ENCODE results near the gene PGM1.

PGM1 gene

DNA sequence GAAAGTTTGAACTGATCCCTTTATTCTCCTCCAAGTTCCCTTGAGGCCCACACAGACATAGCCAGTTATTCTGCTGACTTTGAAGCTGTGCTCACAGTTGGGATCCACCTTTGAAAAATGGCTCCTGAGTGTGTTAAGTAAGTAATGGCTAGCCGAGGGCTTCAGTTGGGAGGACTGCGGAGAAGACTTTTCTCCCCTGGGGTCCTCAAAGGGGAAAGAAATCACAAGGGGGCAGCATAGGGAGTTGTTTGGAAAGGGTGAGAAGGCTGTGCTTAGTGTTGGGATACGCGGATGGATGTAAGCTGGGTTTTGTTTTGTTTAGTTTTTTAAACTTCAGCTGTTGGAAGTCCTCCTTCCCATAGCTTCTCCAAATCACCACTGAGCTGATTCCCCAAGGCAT, 8.3 kb downstream of the PGM1 start:
- no peak for ATAC-seq

- ATAC-seq: no peak
Observed at GRCh38 chr1:63601912-63602311, 8.7 kb downstream of the PGM1 start.

- no peak for ATAC-seq
Observed at GRCh38 chr1:63602629-63603028, 9.4 kb downstream of the PGM1 start.

GRCh38 chr1:63603810-63604209, 10.6 kb downstream of the PGM1 start:
- ATAC-seq: no peak

GRCh38 chr1:63607322-63607721, 14.1 kb downstream of the PGM1 start:
- no peak for ATAC-seq

GRCh38 chr1:63611231-63611630, 18.0 kb downstream of the PGM1 start:
- no peak for ATAC-seq

GRCh38 chr1:63612564-63612963, 19.4 kb downstream of the PGM1 start:
- no peak for ATAC-seq

DNA sequence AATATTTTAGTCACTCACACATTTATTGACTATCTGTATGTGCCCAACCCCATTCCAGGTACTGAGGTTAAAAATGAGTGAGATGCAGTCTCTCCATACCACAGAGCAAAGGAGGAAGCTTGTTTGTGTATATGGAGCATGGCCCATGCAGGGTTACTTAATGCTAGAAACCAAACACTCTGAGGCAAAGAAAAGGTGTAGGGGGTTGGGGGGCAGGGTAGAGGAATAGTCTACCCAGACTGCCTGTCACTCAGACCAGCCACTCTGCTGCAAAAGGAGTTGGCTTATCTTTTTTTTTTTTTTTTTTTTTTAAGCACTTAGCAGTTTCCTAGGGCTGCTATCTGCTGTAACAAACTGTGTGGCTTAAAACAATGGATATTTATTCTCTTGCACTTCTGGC, 19.8 kb downstream of the PGM1 start:
- no peak for ATAC-seq

DNA sequence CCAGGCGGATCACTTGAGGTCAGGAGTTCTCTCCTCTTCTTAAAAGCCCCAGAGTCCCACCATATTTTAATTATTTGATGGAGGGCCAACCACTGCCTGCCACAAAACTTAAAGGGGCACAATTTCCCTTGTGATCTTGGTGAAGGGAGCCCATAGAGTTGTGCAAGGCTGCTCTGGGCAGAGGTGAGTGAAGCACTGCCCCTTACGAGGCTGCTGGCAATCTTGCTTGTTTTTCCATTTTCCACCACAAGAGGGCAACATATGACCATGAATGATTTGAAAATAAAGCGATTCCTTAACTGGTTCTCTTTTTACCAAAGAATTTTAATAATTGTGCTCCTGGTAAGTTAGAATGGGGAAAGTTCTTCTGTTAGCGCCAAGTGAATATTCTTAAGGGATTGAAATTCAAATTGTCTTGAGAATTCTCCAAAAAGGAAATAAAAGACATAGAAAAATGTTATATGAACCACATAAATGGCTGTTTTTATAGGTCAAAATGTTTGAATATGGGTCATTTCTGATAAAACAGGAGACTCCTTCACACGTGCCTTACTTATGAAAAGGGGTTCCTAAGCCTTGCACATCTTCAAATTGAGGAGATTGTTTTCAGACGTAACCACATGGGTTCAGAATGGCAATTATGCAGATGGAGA, 22.7 kb downstream of the PGM1 start:
- peak; percentile 48 for ATAC-seq

DNA sequence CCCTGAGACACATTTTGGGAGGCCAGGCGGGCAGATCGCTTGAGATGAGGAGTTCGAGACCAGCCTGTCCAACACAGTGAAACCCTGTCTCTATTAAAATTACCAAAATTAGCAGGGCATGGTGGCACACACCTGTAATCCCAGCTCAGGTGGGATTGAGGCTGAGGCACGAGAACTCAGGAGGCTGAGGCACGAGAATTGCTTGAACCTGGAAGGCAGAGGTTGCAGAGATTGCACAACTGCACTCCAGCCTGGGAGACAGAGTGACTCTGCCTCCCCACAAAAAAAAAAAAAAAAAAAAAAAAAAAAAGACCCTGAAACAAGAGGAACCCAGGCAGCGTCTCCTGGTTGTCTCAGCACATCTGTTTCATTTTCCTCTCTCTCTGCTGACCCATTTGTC, 24.2 kb downstream of the PGM1 start:
- ATAC-seq: no peak

GRCh38 chr1:63618011-63618410, 24.8 kb downstream of the PGM1 start:
- ATAC-seq: no peak

DNA sequence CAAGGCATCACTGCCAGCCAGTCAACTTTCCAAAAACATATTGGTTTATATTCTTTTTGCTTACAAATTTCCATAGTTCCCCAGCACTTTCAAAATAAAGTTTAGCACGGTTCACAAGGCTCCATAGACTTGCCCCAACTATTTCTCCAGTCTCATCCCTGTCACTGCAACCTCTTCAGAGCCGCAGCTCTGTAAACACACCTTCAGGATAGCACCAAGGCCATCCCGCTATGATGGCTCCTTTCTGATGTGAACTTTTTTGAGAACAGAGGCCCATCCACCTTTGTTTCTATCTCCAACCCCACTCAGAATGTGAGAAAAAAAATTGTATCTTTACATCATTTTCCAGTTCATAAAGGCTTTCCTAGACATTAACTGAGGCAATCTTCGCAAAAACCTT, 26.3 kb downstream of the PGM1 start:
- ATAC-seq: no peak

- no peak for ATAC-seq
Observed at GRCh38 chr1:63620671-63621070, 27.5 kb downstream of the PGM1 start.

DNA sequence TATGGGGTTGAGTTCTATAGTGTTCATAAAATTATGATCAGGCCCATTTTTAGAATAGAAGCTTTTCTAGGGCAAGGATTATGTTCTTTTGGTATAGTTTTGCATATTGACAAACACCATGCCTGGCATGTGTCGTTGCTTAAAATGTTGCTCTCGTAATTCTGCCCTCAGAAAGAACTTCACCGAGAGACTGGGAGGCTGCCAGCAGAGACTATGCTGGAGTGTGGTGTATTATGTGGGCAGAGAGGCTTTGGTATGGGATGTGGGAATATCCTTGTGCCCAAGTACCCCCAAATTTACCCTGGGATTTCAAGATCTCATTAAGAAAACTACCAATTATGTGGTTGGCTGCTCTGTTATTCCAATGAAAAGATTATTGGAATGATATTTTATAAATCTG, 27.9 kb downstream of the PGM1 start:
- no peak for ATAC-seq

- ATAC-seq: no peak
Observed at GRCh38 chr1:63621698-63622097, 28.5 kb downstream of the PGM1 start.

DNA sequence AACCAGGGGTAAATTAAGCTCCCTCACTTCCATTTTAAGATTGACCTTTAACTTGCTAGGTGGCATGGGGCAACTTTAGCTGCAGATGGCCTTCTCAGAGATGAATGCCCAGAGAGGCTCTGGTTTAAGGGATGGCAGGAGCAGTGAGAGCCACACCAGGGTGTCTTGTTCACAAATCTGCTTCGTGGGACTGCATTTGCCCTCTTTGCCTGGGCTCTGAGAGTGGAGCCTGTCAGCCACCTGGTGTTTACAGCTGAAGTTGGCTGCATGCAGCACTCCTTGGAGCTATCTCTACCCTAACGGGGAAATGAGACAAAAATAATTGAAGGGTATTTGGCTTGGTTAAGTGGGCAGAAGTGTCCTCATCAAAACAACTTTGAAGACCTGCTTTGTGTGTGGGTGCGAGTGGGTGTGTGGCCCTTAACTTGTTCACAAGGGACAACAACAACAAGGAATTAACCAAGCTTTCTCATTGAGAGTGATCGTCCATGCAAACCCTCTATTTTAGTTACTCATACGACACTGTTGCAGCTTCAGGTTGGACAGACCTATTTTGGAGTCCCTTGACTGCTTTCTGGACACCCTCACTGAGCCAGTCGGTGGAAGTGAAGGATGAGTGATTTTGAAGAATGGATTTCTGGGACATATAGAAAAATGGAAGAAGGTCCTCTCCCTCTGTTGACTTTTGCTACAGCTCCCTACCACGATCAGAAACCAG, 29.8 kb downstream of the PGM1 start:
- no peak for ATAC-seq

GRCh38 chr1:63623952-63624351, 30.7 kb downstream of the PGM1 start:
- ATAC-seq: no peak

DNA sequence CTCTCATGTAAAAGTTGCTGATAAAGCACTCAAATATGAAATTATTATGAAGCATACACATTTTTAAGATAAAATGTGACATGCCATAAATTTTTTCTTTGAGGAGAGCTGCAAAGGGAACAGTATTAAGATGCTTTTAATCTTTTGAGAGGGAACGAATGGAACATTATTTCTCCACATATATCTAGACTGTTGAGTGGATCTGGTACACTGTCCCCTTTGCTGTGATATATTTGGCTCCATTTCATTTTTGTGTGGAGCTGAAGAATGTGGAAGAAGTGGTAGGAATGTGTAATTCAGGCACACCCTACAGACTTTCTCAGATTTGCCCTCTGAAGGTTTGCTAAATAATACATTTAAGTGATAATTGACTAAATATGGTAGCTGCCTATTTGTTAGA, 31.7 kb downstream of the PGM1 start:
- no peak for ATAC-seq

GRCh38 chr1:63626222-63626621, 33.0 kb downstream of the PGM1 start:
- no peak for ATAC-seq

DNA sequence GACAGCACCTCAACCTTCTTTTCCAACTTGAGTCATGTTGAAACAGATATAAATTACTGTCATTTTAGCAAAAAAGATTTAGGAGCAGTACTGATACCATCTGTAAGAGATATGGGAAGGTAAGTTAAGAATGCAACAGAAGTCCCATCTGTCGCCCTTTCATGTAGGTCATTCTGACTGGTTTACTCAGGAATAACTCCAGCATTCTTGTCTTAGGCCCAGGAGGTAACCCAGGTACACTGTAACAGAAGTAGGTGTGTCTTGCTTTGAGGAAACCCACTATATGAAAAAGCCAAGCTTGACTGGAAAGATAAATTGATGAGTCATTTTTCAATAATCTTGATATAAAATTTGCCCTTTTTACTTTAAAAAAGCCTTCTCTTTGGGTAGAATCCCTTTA, 35.4 kb downstream of the PGM1 start:
- ATAC-seq: no peak

GRCh38 chr1:63630238-63630637, 37.0 kb downstream of the PGM1 start:
- ATAC-seq: no peak

DNA sequence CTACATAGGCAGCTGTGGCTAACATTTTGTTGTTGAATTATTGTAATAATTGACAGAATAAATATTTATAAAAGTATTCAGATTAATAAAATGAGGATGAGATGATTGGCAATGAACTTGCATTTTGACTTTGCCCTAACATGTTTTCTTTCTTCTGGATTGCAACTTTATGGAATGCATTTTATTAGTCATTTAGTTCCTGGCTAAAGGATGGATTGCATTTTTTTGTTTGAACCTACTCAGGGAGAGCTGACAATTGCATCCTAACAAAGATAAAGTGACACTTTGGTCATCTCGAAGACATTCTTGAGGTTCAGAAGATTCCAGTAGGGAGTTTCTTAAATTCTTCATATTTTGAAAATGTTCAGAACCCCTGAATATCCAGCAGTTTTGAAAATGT, 37.5 kb downstream of the PGM1 start:
- ATAC-seq: no peak

- no peak for ATAC-seq
Observed at GRCh38 chr1:63632110-63632509, 38.9 kb downstream of the PGM1 start.

GRCh38 chr1:63633281-63633680, 40.1 kb downstream of the PGM1 start:
- ATAC-seq: no peak

DNA sequence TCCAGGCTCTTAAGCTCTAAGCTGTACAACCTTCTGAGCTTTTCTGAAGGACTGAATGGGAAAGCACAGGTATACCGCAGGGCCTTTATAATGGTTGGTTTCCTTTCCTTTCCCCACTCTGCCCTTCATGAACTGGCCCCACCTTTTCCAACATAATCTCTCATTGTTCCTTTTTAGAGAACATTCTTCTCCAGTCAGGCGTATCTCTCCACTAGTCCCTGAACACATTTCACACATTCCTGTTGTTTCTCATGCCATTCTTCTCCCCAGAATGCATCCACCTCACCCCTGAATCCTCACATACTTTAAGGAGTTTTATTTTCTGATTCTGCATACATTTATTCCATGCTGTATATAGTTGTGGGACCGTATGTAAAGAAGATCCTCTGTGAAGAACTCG, 41.3 kb downstream of the PGM1 start:
- no peak for ATAC-seq

Data from activated CD4-positive, CD25-positive, alpha-beta regulatory T cell treated with anti-CD3 and anti-CD28 coated beads, Interleukin-2, amount 50 U/mL, for 24 hours (primary cell).